GM21786 (cell line): ENCODE results near the gene KSR1.
"Not testable (repeated sequence)": the region's sequence is repeated elsewhere in the genome, so short reads cannot be mapped to it uniquely, and the experiment has no call there.

ENCODE experiments used
- ATAC-seq: cut with Tn5 transposase; IDR thresholded peaks from one replicate; pipeline ENCODE4 v1.9.1; 2021; ENCODE audit not compliant: unreplicated experiment

Gene KSR1

GRCh38 chr17:27670791-27671590, 214.7 kb downstream of the KSR1 start:
- no peak for ATAC-seq

- no peak for ATAC-seq
Observed at GRCh38 chr17:27671591-27671910, 215.3 kb downstream of the KSR1 start.

GRCh38 chr17:27671977-27672480, 215.8 kb downstream of the KSR1 start:
- not testable (repeated sequence) for ATAC-seq

- ATAC-seq = no peak
Observed at GRCh38 chr17:27674335-27674734, 218.1 kb downstream of the KSR1 start.
